HG02840 (cell line): ENCODE measurements around the gene PCGF5.
"Not testable (repeated sequence)": the region's sequence is repeated elsewhere in the genome, so short reads cannot be mapped to it uniquely, and the experiment has no call there.

ENCODE experiments used
- ATAC-seq: cut with Tn5 transposase; IDR thresholded peaks from one replicate; pipeline ENCODE4 v1.9.1; 2021; ENCODE audit warnings: mild to moderate bottlenecking, moderate library complexity, moderate number of reproducible peaks; ENCODE audit not compliant: unreplicated experiment, low FRiP score

The PCGF5 gene

DNA sequence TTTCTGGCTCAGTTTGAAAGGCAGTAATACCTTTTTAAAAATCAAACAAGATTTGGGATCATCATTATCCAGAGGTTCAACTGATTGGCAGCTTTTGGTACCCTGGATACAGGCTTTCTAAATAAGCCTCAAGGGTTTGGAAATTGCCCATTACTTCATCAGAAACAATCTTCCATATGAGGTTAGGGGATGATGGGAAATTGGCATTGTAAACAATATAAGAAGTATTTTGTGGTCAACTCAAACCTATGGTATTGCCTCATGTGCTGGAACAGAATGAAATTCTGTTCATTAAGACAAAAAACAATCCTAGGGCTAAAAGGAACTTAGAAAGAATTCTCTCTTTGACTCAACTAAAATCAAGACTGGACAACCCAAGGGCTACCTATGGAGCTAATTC lies 97.1 kb downstream of the PCGF5 start:
- no peak for ATAC-seq

DNA sequence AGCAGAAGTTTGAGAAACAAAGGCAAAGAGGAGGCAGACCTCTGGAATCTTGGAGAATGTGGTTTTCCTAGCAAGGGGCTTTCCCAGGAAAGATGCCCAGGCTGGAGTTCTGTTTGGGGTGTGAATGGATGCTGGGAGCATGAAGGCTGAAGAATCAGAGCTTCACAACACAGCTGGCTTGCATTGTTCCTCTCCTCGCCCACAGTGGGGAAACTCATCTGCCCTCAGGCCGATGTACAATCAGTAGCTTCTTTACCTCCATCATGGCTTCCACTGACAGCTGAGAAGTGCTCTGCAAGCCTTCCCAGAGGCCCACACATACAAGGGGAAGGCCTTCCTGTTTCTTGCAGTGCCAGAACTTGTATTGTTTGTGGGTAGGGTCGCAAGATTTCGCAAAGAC lies 98.9 kb downstream of the PCGF5 start:
- no peak for ATAC-seq

DNA sequence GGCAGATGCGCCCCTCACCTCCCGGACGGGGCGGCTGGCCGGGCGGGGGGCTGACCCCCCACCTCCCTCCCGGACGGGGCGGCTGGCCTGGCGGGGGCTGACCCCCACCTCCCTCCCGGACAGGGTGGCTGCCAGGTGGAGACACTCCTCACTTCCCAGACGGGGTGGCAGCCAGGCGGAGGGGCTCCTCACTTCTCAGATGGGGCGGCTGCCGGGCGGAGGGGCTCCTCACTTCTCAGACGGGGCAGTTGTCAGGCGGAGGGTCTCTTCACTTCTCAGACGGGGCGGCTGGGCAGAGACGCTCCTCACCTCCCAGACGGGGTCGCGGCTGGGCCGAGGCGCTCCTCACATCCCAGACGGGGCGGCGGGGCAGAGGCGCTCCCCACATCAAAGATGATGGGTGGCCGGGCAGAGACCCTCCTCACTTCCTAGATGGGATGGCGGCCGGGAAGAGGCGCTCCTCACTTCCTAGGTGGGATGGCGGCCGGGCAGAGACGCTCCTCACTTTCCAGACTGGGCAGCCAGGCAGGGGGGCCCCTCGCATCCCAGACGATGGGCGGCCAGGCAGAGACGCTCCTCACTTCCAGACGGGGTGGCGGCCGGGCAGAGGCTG lies 102.9 kb downstream of the PCGF5 start:
- not testable (repeated sequence) for ATAC-seq

DNA sequence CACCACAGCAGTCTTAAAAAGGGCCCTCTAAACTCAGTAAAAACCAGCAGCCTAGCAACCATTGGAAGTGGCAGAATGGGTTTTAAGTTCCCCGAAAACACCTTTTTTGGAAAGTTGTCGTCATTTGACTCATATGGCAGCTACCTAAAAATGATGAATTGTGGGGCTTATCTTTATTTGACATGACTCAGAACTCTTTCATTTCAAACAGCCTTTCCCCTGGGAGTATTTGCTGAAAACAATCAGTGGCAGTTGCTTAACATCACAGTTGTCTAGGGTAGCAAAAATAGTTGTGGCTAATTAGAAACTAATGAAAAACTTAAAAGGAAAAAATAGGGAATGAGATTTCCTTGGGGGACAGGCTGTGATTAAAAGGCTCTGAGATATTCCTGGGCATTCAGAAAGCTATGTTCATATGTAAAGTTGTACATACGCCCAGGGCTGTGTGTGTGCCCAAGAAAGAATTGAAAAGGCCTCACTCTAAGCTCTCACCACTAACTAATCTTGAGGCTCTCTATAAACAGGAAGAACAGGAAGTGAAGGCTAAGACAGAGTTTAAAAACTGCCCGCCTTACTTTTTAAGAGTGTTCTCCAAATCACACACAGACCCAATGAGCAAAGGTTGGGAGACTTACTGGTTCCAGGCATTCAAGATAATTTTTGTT lies 108.0 kb downstream of the PCGF5 start:
- no peak for ATAC-seq
